MCF 10A (cell line): Measurements from ENCODE around the gene CEP63. TPM values are rescaled to one million over a fixed set of nuclear protein-coding genes. Genes with fewer than 3 reads are reported as not detected.

Source experiments
- BruUV-seq: library from RNA; stranded (reverse); fragments of 400-500 nt; replicated peaks from 2 replicates; lab custom pipeline; 2021; lab: Mats Ljungman, UMichigan
- CTCF ChIA-PET: fragments of 300-600 bp; sonication (Branson Sonifier 250); formaldehyde crosslinking; extraction: SDS; loops from one replicate; lab custom pipeline; 2021; ENCODE audit warnings: antibody characterized with exemption, inconsistent platforms; lab: Yijun Ruan, JAX
- POLR2A ChIA-PET: fragments of 300-600, 350-650 bp; sonication (Branson Sonifier 250); formaldehyde crosslinking; extraction: SDS; loops from one replicate; lab custom pipeline; 2020; ENCODE audit warnings: antibody characterized with exemption, inconsistent platforms; lab: Yijun Ruan, JAX
- DNase-seq: peaks from one replicate; pipeline ENCODE4 v3.0.0-alpha.2; 2018; ENCODE audit not compliant: unreplicated experiment
- H3K27ac Mint-ChIP-seq: one replicate; pipeline ENCODE4 v1.8.0; 2022; ENCODE audit warnings: mild to moderate bottlenecking, low read depth, mixed read lengths; ENCODE audit not compliant: unreplicated experiment
- H3K27me3 Mint-ChIP-seq: one replicate; pipeline ENCODE4 v1.8.0; 2022; ENCODE audit warnings: mixed read lengths; ENCODE audit not compliant: insufficient read depth, unreplicated experiment
- H3K36me3 Mint-ChIP-seq: one replicate; pipeline ENCODE4 v1.8.0; 2022; ENCODE audit warnings: mild to moderate bottlenecking, moderate library complexity, mixed read lengths; ENCODE audit not compliant: insufficient read depth, unreplicated experiment
- H3K4me1 Mint-ChIP-seq: one replicate; pipeline ENCODE4 v1.8.0; 2022; ENCODE audit warnings: mixed read lengths; ENCODE audit not compliant: insufficient read depth, unreplicated experiment
- H3K4me3 Mint-ChIP-seq: one replicate; pipeline ENCODE4 v1.8.0; 2022; ENCODE audit warnings: mild to moderate bottlenecking, moderate library complexity, mixed read lengths; ENCODE audit not compliant: unreplicated experiment
- H3K9me3 Mint-ChIP-seq: one replicate; pipeline ENCODE4 v1.8.0; 2022; ENCODE audit warnings: mixed read lengths; ENCODE audit not compliant: unreplicated experiment
- intact Hi-C: fragments of 100-400 bp; cut with micrococcal nuclease; formaldehyde crosslinking; loops from 2 replicates; pipeline ENCODE4 v1.14.1; 2022
- total RNA-seq: library from RNA; stranded (reverse); gene quantifications from 2 replicates; pipeline ENCODE4 v1.2.3, GENCODE V29; 2022
- TF ChIP-seq, protein P1 (sequence below): fragments of 200-600 bp; IDR thresholded peaks from one replicate; pipeline ENCODE4 v1.8.0; 2022; ENCODE audit warnings: antibody characterized with exemption, mild to moderate bottlenecking; ENCODE audit not compliant: unreplicated experiment

Gene CEP63
- total RNA-seq, 1 experiment from 2014 or later, result 40.0 TPM

DNA sequence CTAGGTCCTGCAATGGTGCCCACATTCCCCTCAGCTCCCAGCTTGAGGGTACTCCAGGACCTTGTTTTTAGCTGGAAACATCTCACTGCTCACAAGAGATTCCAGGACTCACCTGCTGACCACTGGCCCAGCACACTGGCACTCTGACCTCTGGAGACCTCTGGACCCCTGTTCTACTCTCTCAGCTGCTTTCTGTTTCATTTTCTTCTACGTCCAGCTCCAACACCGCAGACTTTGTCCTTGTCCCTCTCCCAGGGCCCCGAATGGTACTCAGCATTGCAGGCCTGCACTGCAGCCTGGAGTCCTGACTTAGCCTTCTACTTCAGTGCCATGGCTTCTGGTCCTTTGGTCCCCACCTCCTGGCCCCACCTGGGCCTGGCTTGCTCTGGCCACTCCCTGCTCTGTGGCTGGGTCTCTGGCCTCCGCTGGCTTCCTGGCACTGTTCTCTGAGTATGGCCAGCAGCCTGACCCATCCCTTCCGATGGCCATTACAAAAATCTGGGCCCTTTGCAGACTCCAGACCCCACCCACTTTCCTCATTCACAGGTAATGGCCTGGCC, 137.0 kb downstream of the CEP63 start:
- Mint-ChIP-seq H3K4me3 (no peak overlapping the region), H3K27ac (no peak overlapping the region)

DNA sequence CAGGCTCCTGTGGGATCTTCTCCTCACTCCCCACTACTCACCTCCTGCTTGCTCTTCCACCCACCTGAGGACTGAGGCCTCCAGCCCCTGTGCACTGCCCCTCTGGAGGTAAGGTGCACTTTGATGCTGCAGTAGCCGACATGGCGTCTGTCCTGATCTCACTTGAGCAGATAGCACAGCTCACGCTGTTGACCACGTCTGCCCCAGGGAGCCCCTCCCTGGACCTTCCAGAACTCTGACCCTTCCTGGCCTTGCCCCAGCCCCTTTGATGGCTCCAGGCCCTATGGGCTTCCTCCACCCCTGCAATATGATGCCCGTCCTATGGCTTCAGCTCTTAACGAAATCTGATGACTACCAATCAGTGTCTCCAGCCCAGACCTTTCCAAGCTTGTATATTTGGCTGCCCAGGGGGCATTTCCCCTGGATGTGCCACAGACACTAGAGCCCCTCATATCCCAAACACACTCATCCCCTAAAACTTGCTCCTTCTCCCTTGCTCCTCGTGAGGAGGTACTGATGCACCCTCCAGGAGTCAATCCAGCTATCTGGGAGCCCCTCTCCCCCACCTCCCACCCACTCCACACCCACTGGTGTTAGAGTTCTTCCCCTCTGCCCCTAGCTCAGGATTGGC, 137.9 kb downstream of the CEP63 start:
- no TSS peak for BruUV-seq
- TF ChIP-seq, protein P1, sequence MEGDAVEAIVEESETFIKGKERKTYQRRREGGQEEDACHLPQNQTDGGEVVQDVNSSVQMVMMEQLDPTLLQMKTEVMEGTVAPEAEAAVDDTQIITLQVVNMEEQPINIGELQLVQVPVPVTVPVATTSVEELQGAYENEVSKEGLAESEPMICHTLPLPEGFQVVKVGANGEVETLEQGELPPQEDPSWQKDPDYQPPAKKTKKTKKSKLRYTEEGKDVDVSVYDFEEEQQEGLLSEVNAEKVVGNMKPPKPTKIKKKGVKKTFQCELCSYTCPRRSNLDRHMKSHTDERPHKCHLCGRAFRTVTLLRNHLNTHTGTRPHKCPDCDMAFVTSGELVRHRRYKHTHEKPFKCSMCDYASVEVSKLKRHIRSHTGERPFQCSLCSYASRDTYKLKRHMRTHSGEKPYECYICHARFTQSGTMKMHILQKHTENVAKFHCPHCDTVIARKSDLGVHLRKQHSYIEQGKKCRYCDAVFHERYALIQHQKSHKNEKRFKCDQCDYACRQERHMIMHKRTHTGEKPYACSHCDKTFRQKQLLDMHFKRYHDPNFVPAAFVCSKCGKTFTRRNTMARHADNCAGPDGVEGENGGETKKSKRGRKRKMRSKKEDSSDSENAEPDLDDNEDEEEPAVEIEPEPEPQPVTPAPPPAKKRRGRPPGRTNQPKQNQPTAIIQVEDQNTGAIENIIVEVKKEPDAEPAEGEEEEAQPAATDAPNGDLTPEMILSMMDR, result no peak
- H3K27me3 Mint-ChIP-seq, result no peaks in the 10 kb centered on the region

More for the DNA sequence above, 137.0 kb downstream of the CEP63 start:
- H3K9me3 Mint-ChIP-seq, result no peaks in the 10 kb centered on the region
- no peak for DNase-seq
- H3K36me3 Mint-ChIP-seq, result no peaks in the 10 kb centered on the region
- TF ChIP-seq, protein P1, result no peak
- H3K4me1 Mint-ChIP-seq, result no peaks in the 10 kb centered on the region
- no peaks in the 10 kb centered on the region for H3K27me3 Mint-ChIP-seq
- intact Hi-C loops, result no loop called here
- POLR2A ChIA-PET, result no interaction called here
- CTCF ChIA-PET, result interaction anchor here (1.5 kb wide), 1 partner anchor 22 kb away, joined by 3 read pairs; no protein-coding TSS in a partner anchor
- no TSS peak for BruUV-seq

More for the DNA sequence above, 137.9 kb downstream of the CEP63 start:
- no peaks in the 10 kb centered on the region for H3K9me3 Mint-ChIP-seq
- intact Hi-C loops, result no loop called here
- H3K4me1 Mint-ChIP-seq, result no peaks in the 10 kb centered on the region
- POLR2A ChIA-PET, result interaction anchor here (1.1 kb wide), 1 partner anchor 216 kb away, joined by 3 read pairs; no protein-coding TSS in a partner anchor
- no peak for DNase-seq
- no peak overlapping the region for H3K27ac Mint-ChIP-seq
- CTCF ChIA-PET, result interaction anchor here (0.6 to 1.5 kb wide), 2 partner anchors 23 to 971 kb away, joined by 3 to 5 read pairs; no protein-coding TSS in a partner anchor
- H3K4me3 Mint-ChIP-seq, result no peak overlapping the region
- H3K36me3 Mint-ChIP-seq, result no peaks in the 10 kb centered on the region

Other genes with a start within 250 kb of the CEP63 start
- 76.1 and 79.8 TPM in 2 replicates for gene RYK, start 235.2 kb upstream of the CEP63 start, total RNA-seq
- 92.6 and 137 TPM in 2 replicates for gene AMOTL2, start 111.6 kb upstream of the CEP63 start, total RNA-seq
- gene ANAPC13, start 72 bp upstream of the CEP63 start, total RNA-seq, result 61.5 and 78.4 TPM in 2 replicates
- gene KY, start 165.0 kb downstream of the CEP63 start, total RNA-seq, result not detected in 2 replicates